ENCODE data around the gene SVIL.
A peak's percentile ranks its signal among the peaks of the same experiment; 100 is the strongest.
"Not testable (repeated sequence)": the region's sequence is repeated elsewhere in the genome, so short reads cannot be mapped to it uniquely, and the experiment has no call there.

SVIL gene

DNA sequence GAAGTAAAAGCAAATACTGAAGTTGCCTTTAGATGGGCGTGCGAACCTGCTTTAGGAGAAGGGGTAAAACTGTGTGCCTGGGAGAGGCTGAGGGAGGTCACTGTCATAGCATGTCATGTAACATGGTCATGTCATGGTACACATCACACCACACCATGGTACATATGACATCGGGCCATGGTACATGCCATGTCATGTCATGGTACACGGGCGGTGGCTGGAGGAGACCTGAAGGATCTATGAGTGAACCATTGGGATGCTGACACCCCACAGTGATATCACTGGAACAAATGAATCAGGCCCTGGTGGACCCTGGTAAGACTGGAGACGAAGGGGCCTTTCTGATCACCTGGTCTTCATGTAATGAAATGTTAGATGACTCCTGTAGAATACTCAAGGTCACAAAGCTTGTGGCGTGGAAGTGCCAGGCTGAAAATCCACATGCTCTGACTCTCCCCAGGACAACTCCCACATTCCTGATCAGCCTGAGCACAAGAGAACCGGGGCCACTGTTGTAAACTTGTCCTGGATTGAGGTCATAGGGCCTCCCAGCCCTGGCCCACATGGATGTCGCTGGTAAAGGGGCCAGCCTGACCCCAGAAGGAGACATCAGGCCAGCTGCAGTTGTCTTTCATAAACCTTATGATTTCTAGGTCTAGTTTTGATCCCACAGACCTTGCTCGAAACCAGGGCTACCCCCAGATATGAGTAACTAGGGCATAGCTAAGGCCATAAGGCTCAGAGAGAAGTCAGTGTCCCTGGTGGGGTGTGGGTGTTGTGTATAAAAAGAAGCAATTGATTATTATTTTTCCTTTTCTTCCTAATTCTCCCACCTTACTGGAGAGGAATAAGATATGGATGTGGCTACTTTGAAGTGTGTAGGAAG lies 60.3 kb downstream of the SVIL start:
- DNase-seq (ENCODE audit: low read depth) = not testable (repeated sequence)

DNA sequence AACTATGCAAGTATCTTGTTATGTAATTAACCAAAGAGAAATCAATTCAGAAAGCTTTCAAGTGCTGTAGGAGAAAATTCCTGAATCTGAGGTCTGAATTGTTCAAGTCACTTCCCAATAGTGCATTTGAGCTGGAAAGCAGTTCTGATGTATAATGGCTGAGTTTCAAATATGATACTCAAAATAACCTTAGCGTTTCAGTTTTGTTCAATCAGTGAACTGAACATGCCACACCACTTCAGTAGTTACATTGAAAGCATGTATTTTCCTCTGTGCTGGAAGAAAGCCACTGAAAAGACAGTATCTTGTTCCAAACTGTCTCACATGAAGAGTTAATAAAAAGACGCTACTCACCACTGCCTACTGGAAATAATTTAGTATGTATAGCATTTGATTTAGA lies 64.5 kb downstream of the SVIL start:
- not testable (repeated sequence) for DNase-seq (ENCODE audit: low read depth)

DNA sequence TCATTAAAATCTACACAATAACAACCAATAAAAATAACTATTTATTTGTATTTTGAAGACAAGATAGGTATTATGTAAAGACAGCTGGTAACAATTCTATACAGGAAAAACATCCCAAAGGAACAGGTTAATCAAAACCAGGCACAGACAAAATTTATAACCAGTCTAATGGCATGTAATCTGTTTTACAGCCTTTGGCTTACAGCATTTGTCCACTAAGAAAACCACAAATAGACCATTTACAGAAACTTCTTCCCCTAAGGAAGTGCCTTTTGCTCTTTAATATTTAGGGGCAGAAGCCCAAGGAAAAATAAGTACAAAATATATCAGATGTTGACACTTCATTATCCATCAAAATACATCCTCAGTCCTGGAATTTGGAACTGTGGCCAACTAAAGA lies 65.0 kb downstream of the SVIL start:
- no peak for DNase-seq (ENCODE audit: low read depth)

DNA sequence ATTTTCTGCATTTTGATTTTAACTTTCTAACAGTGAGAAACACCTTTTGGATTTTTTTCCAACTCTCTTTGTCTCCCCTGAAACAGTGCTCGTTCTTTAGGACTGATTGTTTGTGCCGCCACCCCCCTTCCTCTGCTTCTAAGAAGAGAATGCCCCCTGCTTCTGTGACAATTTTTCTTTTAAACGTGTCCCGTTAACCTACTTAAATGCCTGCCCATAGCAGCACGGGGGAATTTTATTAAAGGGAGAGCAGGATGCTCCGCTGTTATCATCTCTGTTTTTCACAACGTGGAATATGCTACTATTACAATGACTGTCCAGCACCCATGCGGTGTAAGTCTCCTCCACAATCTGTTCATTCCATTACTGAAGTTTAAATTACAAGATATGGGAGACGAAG lies 67.8 kb downstream of the SVIL start:
- DNase-seq (ENCODE audit: low read depth) = no peak

DNA sequence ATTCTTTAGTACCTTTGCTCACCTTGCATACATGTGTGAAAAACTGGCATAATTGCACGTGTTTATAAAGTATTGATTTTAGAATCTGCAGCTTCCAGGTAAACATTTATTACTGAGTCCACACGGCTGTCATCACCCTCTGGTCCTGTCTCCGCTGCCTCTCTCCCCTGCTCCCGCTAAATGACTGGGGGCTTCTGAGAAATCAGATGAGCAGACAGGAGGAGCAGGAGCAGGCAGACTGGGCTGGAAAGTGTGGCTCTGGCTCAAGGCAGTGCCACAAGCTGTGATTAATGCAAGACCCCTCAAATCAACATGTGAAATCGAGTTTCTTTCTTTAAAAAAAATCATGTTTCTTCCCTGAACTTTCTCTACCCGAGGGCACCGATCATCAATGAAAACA lies 68.6 kb downstream of the SVIL start:
- DNase-seq (ENCODE audit: low read depth) = not testable (repeated sequence)

DNA sequence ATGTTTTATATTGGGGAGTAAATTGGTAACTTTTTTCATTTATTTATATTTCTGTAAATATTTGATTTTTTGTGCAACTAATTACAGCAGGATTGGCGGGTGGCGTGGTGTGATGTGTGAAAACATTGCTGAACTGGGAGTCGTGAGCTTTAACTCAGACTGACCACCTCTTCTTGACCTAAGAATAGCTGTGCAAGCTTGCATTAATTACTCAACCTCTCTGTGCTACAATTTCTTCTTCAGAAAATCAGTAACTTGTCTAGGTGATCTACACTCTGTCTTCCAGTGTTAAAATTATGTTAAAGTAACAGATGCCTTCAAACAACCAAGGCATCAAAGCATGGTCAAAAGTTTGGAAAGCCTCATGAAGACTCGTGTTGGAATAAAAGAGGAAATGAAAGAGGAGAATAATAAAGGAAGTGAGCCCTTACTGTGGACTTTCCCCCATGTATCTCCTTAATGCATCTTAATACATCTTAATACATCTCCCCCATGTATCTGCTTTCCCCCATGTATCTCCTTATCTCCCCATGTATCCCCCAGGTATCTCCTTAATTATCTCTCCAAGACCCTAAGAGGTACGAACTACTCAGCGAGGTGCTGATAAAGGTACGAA lies 71.2 kb downstream of the SVIL start:
- DNase-seq (ENCODE audit: low read depth) = no peak

DNA sequence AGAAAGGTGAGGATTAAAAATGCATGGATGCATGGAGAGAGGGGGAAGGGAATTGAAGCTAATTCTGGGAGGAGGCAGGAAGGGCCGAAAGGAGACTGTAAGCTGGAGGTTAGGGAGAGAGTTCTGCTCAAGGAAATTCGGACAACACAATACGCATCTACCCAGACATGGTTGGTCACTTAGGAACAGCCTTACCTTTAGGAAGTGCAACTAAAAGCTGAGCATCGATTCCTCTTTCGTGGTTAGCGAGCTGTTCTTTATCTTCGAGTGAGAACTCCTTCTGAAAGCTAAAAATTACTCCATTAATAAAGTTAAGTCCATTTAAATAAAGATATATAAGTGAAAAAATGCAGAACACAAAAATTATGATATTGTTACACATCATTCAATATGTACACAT lies 71.8 kb downstream of the SVIL start:
- DNase-seq (ENCODE audit: low read depth) = not testable (repeated sequence)

DNA sequence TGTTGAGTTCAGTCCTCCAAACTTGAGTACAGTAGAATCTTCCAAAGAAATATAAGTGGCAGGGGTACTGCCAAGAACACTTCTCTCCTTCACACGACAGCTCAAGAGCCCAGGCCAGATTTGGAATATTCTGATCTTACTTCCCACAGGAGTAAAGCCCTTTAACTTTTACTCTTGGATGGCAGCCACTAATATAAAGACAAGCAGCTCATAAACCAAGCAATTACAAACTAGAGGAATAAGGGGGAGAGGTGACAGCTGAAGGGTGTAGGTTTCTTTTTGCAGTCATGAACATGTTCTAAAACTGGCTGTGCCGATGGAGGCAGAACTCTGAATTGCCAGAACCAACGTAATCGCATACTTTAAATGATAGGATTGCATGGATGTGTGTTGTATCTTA lies 74.8 kb downstream of the SVIL start:
- no peak for DNase-seq (ENCODE audit: low read depth)

DNA sequence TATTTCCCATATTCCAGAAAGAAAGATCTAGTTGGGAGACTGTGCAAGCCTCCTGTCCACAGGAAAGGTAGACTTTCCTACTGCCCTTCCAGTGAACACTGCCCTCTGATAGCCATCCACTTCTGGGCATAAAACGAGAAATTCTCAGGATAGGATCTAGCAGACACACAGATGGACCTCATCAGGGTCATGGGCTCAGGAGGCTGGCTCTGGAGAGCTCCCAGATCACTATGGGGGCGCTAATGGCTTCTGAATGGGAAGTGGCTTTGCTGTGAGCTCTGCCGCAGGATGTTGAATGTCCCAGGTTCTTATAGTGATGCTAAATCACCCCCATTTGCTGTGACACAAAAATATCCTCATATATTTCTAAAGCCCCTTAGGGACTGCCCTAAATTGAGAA lies 77.1 kb downstream of the SVIL start:
- DNase-seq (ENCODE audit: low read depth) = no peak

DNA sequence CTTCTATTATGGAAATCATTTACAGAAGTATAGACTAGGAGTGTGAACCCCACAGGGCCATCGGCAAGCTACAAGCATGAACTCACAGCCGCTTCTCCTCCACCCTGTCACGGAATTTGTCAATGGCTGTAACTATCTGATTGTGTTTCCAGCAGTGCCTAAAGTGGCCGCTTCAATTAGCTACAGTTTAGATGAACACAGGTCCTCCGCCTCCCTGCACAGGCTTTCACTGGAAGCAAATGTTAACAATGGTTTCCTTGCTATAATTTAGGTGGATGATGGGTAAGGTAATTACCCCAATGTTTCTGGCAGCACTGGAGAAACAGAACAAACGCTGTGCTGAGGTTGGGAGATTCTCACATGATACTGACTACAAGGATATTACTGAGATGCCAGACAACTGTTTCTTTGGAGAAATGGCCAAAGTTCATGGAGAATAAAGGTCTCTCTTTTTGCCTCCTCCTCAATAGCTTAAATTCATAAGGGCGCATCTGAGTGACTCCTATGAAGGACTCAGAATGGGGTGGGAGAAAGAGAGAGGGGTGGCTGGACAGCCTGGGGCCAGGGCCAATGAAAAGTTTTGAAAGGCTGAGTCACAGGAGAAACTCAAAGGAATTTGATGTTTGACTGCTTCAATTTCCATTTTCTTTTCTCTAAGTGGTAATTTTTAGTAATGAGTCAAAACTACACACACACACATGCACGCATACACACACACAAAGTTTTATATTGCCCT lies 78.9 kb downstream of the SVIL start:
- peak; percentile 38 for DNase-seq (ENCODE audit: low read depth)

DNA sequence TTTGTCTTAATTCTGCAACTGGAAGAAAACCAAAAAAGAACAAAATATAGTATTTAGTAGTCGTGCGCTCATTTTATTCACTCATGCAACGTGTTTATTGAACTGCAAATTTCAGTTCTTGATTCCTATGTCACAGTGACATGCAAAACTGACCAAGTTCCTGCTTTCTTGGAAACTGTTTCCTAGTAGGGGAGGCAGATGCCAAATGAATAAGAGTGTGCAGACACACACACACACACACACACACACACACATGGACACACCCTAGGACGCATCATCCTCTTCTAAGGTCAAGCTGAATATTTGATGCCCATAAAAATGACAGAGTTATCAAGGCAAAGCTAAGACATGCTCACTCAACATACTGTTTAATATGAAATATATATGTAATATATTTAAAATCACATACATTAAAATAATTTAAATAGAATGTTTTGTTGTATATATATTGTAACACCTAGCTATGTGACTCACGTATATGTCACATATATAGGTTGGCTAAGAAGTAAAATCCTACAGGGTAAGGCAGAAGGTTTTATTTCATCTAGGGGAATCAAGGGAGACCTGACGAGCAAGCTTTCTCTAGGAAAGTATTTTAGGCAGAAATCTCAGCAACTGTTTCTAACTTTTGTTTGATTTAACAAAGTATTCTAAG lies 79.6 kb downstream of the SVIL start:
- DNase-seq (ENCODE audit: low read depth) = no peak

DNA sequence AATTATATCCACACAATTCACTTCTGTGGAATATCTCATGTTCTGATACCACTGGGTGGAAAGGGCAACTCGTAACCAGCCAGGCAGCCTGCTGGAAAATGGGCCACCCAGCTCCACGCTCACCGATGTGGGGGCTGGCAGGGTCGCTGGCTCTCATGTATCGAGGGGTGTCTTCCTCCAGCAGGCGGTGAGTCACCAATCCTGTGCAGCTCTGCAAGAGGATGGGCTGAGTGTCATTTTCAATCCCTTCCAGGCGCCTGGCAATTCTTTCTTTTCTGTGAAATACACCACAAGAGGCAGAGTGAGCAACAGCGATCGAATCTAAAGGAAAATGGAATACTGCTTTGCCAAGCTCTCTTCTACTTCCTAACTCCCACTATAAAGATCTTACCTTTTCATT lies 80.1 kb downstream of the SVIL start:
- DNase-seq (ENCODE audit: low read depth) = no peak

DNA sequence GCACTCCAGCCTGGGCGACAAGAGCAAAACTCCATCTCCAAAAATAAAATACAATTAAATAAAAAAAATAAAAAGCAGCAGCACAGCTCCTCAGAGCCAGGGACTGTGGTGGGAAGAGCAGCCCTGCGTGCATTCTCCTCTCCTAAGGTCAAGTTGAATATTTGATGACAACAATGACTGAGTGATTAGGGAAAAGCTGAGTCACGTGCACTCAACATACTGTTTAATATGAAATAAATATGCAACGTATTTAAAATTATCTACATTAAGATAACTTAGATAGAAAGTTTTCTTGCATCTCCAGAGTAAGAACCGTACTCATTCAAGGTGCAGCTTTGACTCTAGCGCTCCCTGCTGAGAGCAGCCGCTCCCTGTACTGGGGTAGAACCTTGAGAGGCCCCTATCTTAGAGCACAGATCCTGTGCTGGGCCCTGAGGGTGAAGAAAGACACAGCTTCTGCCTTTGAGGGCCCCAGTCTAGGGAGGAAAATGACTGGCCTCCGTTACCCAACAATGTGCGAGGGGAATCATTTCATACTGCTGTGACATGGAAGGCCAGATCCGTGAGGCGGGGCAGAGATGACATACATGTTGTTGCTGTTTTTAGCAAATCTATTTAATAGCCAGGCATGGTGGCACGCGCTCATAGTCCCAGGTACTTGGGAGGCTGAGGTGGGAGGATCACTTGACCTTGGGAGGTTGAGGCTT lies 81.1 kb downstream of the SVIL start:
- no peak for DNase-seq (ENCODE audit: low read depth)

DNA sequence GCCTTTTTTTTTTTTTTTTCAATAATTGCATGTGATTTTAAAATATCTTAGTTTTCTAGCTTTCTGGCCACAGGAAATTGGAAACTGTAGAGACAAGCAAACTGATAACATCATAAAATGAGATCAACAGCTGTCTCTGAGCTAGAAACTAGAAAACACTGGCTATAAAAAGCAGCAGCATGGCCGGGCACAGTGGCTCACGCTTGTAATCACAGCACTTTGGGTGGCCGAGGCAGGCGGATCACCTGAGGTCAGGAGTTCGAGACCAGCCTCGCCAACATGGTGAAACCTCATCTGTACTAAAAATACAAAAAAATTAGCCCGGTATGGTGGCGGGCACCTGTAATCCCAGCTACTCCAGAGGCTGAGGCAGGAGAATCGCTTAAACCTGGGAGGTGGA lies 81.7 kb downstream of the SVIL start:
- not testable (repeated sequence) for DNase-seq (ENCODE audit: low read depth)

DNA sequence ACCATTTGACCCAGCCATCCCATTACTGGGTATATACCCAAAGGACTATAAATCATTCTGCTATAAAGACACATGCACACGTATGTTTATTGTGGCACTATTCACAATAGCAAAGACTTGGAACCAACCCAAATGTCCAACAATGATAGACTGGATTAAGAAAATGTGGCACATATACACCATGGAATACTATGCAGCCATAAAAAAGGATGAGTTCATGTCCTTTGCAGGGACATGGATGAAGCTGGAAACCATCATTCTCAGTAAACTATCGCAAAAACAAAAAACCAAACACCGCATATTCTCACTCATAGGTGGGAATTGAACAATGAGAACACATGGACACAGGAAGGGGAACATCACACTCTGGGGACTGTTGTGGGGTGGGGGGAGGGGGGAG lies 85.3 kb downstream of the SVIL start:
- DNase-seq (ENCODE audit: low read depth) = not testable (repeated sequence)

DNA sequence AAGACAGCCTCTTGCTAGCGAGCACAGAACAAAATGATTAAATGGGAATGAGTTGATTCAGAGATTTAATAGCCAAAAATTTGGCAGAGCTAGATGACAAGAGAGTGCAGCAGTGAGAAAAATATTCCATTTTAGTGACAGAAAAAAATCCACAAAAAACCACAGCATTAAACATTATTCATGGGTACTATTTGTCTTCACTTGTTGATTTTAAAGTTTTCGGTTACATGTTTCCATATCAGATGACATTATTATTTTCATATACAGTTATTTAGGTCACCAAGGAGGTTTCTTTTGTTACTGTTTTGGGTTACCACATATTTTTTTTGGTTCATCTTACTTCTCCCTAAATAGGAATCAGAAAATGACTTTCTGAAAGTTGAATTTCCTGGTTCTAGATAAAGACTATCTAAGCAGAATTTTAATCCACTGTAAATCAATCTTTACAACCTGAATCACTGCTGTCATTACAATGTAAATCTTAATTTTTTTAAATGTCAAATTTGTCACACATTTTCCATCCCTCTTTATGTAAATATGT lies 87.9 kb downstream of the SVIL start:
- DNase-seq (ENCODE audit: low read depth) = no peak

DNA sequence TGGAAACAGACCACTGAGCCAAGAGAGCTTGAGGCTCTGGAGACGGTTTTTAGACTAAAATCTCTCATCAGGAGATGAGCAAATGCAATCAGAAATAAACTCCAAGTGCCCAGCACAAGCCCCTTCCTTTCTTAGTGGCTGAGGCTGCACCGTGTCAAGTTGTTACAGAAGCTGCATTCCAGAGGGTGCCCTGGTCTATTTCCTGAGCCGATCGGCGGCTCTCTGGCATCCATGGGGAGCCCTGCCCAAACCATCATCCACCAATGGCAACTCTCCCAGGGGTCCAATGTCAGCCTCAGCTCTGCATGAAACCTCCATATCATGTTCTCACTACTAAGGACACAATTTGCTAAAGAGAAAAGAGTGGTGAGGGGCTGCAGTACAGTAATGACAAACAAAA lies 89.6 kb downstream of the SVIL start:
- no peak for DNase-seq (ENCODE audit: low read depth)

DNA sequence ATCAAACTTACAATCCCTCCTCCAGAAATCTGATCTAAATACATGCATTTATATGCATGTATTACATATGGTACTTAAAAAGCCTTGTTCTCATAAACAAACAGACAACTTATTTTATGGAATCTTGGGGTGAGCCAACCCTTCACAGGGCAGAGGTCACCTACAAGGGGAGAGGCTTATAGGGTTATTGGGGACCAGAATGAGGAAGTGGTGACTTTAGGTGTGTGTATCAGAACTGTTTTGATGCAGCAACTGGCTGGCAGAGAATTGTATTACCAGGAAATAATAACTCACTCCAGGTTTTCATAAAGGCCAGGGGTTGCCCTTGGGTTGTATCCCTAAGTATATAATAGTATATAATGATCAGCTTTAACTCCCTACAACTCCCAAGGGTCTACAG lies 91.1 kb downstream of the SVIL start:
- no peak for DNase-seq (ENCODE audit: low read depth)

DNA sequence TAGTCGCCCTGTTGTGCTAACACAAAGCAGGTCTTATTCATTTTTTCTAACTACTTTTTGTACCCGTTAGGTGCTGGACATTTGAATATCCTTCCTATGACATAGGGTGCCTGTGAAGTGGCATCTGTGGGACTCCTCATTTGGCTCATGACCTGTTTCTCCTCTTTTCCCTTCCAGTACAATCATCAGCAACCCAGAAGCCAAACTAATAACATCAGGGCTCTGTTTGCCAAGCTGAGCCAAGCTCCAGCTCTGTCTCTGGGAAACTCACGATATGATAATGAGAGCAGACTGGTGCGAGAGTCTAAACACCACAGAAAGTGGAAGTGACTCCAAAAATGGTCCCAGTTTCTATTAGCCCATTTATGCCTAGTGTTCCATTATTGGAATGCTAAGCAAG lies 92.0 kb downstream of the SVIL start:
- no peak for DNase-seq (ENCODE audit: low read depth)

DNA sequence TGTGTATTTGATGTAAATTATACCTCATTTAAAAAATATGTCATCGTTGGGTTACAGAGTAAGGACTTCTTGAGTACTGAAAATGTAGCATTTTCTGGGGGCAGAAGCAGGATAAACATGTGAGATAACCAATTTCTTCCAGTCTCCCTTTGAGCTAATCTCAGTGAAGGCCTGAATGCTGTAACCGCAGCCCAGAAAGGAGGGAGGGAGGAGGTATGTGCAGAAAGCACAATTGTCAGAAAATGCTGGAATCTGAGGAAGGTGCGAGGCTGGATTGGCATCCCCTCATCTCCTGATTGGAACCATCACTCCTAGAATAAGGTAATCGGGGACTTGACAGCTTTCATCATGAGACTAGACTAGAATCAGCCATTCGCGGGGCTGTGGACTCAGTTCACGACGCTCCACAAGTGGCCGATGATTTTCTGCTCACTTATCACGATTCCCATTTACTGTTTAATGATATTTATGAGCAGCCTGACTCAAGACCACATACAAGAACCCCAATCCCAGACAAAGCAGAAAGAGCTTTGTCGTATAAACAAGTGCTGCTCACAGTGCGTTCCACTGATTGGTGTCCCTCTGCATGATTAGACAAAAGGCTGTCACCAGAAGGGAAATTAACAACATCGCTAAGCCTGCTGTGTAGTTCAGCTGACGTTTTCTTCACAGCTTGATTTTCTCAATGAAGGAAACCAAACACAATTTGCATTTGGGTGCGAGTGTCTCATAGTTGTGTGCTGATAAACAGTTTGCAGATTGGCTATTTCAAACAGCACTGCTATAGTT lies 93.2 kb downstream of the SVIL start:
- no peak for DNase-seq (ENCODE audit: low read depth)

DNA sequence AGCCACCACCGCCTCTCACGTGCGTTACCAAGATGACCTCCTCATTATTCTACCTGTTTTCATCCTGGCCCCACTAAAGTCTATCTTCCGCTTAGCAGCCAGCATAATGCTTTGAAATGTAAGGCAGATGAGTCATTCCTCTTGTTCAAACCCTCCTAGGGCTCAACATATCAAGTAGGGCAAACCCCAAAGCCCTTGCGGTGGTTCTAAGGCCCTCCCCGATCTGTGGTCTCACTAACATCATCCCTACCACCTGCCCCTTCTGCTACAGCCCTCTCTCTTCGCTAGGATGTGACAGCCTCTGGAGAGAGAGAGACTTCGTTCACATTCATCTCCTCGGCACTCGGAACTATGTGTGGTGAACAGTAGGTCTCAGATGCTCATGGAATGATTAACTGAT lies 94.8 kb downstream of the SVIL start:
- DNase-seq (ENCODE audit: low read depth) = no peak

All from HS-27A (cell line).